ENCODE data around the gene ACOX1. TPM values are rescaled to one million over a fixed set of nuclear protein-coding genes. Genes with fewer than 3 reads are reported as not detected.

Gene ACOX1
- total and polyA plus RNA-seq, 8 donors, result 11.9 to 133 (median 29.8) TPM

- intact Hi-C loops (cut with DNase I; ENCODE audit: low total_unique reads), result no loop called here
- Histone ChIP-seq H3K9me3 (no peaks in the 10 kb centered on the region), H3K27me3 (no peaks in the 10 kb centered on the region), H3K4me3 (no peak overlapping the region), H3K4me1 (peaks cover 6 to 27% (median 17%) of the 10 kb centered on the region in 4 donors), H3K36me3 (peaks cover 0 to 37% (median 23%) of the 10 kb centered on the region in 4 donors), H3K27ac (peak overlapping the region in 2 of 5 donors; percentile 22 to 27)
- no peak for TF ChIP-seq EP300 (IDR thresholded peaks at IDR 0.05)
- no peak for TF ChIP-seq POLR2A (IDR thresholded peaks at IDR 0.05)
- TF ChIP-seq CTCF (IDR thresholded peaks at IDR 0.05), result no peak
- TF ChIP-seq POLR2AphosphoS5 (IDR thresholded peaks at IDR 0.05), result no peak
- peak; percentile 68 to 76 for DNase-seq
- 30 to 57% (median 40%) methylated on average over 5 to 6 of the region's 6 CpGs for WGBS, 5 donors
These were observed 68.3 kb downstream of the ACOX1 start for GRCh38 chr17:75910699-75911098.

GRCh38 chr17:75909812-75910274 is 69.1 kb downstream of the ACOX1 start:
- Histone ChIP-seq H3K4me3 (no peak overlapping the region), H3K27me3 (no peaks in the 10 kb centered on the region), H3K4me1 (peaks cover 11 to 35% (median 24%) of the 10 kb centered on the region in 4 donors), H3K27ac (no peak overlapping the region), H3K36me3 (peaks cover 0 to 33% (median 20%) of the 10 kb centered on the region in 4 donors), H3K9me3 (no peaks in the 10 kb centered on the region)
- no peak for DNase-seq
- intact Hi-C loops (cut with DNase I; ENCODE audit: low total_unique reads), result loop anchor here (5.0 kb wide), 1 partner anchor 92 kb away; the partner anchor contains the start of gene CDK3
- WGBS, 5 donors, result 52 to 73% (median 68%) methylated on average over 10 to 11 of the region's 11 CpGs
- no peak for TF ChIP-seq POLR2AphosphoS5 (IDR thresholded peaks at IDR 0.05)
- no peak for TF ChIP-seq POLR2A (IDR thresholded peaks at IDR 0.05)
- no peak for TF ChIP-seq CTCF (IDR thresholded peaks at IDR 0.05)
- TF ChIP-seq EP300 (IDR thresholded peaks at IDR 0.05), result no peak

GRCh38 chr17:75909051-75909811 is 69.7 kb downstream of the ACOX1 start:
- peaks cover 0 to 27% (median 14%) of the 10 kb centered on the region in 4 donors for H3K36me3 ChIP-seq
- no peak for TF ChIP-seq CTCF (IDR thresholded peaks at IDR 0.05)
- TF ChIP-seq POLR2AphosphoS5 (IDR thresholded peaks at IDR 0.05), result no peak
- TF ChIP-seq EP300 (IDR thresholded peaks at IDR 0.05), result no peak
- no peak for TF ChIP-seq POLR2A (IDR thresholded peaks at IDR 0.05)
- 64 to 82% (median 75%) methylated on average over 14 of the region's 14 CpGs for WGBS, 5 donors
- no peaks in the 10 kb centered on the region for H3K9me3 ChIP-seq
- no peak overlapping the region for H3K27ac ChIP-seq
- DNase-seq, result peak in 1 of 2 donors; percentile 53
- peaks cover 11 to 36% (median 26%) of the 10 kb centered on the region in 4 donors for H3K4me1 ChIP-seq
- H3K4me3 ChIP-seq, result no peak overlapping the region
- H3K27me3 ChIP-seq, result no peaks in the 10 kb centered on the region
- intact Hi-C loops (cut with DNase I; ENCODE audit: low total_unique reads), result loop anchor here (5.0 kb wide), 1 partner anchor 93 kb away; the partner anchor contains the start of gene CDK3

- no peaks in the 10 kb centered on the region for H3K27me3 ChIP-seq
- 66 to 89% (median 71%) methylated on average over 6 of the region's 6 CpGs for WGBS, 5 donors
- intact Hi-C loops (cut with DNase I; ENCODE audit: low total_unique reads), result loop anchor here (5.0 kb wide), 1 partner anchor 94 kb away; the partner anchor contains the start of gene CDK3
- H3K9me3 ChIP-seq, result no peaks in the 10 kb centered on the region
- H3K4me3 ChIP-seq, result no peak overlapping the region
- TF ChIP-seq POLR2AphosphoS5 (IDR thresholded peaks at IDR 0.05), result no peak
- TF ChIP-seq CTCF (IDR thresholded peaks at IDR 0.05), result no peak
- no peak for TF ChIP-seq EP300 (IDR thresholded peaks at IDR 0.05)
- TF ChIP-seq POLR2A (IDR thresholded peaks at IDR 0.05), result no peak
- H3K4me1 ChIP-seq, result peaks cover 19 to 46% (median 37%) of the 10 kb centered on the region in 4 donors
- no peak overlapping the region for H3K27ac ChIP-seq
- no peak for DNase-seq
- peaks cover under 1 to 17% (median 7%) of the 10 kb centered on the region in 4 donors for H3K36me3 ChIP-seq
These were observed 70.8 kb downstream of the ACOX1 start for GRCh38 chr17:75908201-75908600.

All from stomach (tissue), 9 donors.